ENCODE data around the gene PDE11A. TPM values are rescaled to one million over a fixed set of nuclear protein-coding genes. Genes with fewer than 3 reads are reported as not detected.

PDE11A gene
- total RNA-seq, 4 donors from 2014 or later = 0.37 to 1.2 (median 1.1) TPM; not detected in 1

DNA sequence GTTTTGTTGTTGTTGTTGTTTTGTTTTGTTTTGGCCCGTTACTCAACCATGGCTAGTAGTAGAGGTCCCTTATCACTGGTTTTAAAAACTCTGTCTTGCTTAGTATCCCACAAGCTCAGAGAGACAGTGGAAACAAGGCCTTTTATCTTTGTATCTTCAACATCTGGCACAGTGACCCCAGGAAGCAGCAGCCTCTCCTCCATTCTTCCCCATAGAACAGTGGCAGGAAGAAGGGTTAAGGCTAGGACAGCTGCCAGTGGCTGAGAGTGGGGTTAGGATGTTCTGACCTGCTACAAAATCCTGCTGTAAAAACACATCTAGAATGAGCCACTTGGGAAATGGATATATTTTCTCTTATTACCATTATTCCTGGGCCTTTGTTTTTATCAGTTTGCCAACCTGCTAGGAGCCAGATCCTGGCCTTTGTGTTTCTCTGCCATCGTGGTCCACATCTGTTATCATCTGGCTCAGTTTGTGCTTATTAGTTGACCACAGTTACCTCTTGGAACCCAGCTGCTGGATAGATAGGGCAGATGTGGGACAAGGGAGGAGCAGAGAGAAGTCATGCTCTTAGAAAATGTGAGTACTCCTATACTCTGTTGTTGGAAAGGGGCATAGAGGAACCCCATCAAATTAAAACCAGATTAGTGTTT, 433.2 kb downstream of the PDE11A start:
- TF ChIP-seq, protein P1, sequence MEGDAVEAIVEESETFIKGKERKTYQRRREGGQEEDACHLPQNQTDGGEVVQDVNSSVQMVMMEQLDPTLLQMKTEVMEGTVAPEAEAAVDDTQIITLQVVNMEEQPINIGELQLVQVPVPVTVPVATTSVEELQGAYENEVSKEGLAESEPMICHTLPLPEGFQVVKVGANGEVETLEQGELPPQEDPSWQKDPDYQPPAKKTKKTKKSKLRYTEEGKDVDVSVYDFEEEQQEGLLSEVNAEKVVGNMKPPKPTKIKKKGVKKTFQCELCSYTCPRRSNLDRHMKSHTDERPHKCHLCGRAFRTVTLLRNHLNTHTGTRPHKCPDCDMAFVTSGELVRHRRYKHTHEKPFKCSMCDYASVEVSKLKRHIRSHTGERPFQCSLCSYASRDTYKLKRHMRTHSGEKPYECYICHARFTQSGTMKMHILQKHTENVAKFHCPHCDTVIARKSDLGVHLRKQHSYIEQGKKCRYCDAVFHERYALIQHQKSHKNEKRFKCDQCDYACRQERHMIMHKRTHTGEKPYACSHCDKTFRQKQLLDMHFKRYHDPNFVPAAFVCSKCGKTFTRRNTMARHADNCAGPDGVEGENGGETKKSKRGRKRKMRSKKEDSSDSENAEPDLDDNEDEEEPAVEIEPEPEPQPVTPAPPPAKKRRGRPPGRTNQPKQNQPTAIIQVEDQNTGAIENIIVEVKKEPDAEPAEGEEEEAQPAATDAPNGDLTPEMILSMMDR (IDR thresholded peaks at IDR 0.05) = no peak
- TF ChIP-seq POLR2A (IDR thresholded peaks at IDR 0.05) (no peak), POLR2AphosphoS5 (IDR thresholded peaks at IDR 0.05) (no peak), EP300 (IDR thresholded peaks at IDR 0.05; ENCODE audit: low read depth) (no peak)
- no peaks in the 10 kb centered on the region for H3K4me1 ChIP-seq
- H3K36me3 ChIP-seq = no peaks in the 10 kb centered on the region
- intact Hi-C loops (cut with DNase I; ENCODE audit: low total_unique reads) (no loop called here), in situ Hi-C loops (cut with MboI; ENCODE audit: low pct_ligation_motif_present in 1 of 4, low pct_unique_long_range_greater_than_20kb in 1 of 4, low sequenced_read_pairs in 3 of 4) (no loop called here)
- H3K9me3 ChIP-seq = no peaks in the 10 kb centered on the region
- WGBS, 2 donors (ENCODE audit: low coverage in 1 of 2) = 33 to 80% methylated on average over 1 to 2 of the region's 2 CpGs
- no peak overlapping the region for H3K4me3 ChIP-seq
- no peaks in the 10 kb centered on the region for H3K27me3 ChIP-seq
- no peak for DNase-seq
- H3K27ac ChIP-seq = no peak overlapping the region

DNA sequence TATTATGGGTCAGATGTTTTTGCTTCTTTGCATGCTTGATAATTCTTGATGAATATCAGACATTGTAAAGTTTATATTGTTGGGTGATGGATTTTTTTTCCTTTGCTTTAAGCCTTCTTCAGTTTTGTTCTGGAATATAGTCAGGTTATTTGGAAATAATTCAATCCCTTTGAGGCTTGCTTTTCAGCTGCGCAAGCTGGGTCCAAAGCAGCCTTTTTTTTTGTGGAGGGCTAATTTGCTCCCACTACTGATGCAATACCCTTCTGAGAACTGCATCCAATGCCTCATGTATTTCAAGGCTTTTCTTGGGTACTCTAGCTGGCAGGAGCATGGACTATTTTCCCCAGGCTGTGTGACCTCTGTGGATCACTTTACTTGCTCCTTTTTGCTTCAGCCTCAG, 434.1 kb downstream of the PDE11A start:
- DNase-seq = no peak
- Histone ChIP-seq H3K27me3 (no peaks in the 10 kb centered on the region), H3K9me3 (no peaks in the 10 kb centered on the region), H3K27ac (no peak overlapping the region), H3K36me3 (no peaks in the 10 kb centered on the region), H3K4me1 (peaks cover 0 to 6% (median 0%) of the 10 kb centered on the region in 4 donors), H3K4me3 (no peak overlapping the region)
- WGBS, 2 donors (ENCODE audit: low coverage in 1 of 2) = 83 to 100% methylated on average over 1 of the region's 1 CpG
- in situ Hi-C loops (cut with MboI; ENCODE audit: low pct_ligation_motif_present in 1 of 4, low pct_unique_long_range_greater_than_20kb in 1 of 4, low sequenced_read_pairs in 3 of 4) (no loop called here), intact Hi-C loops (cut with DNase I; ENCODE audit: low total_unique reads) (no loop called here)
- TF ChIP-seq POLR2AphosphoS5 (IDR thresholded peaks at IDR 0.05) (no peak), POLR2A (IDR thresholded peaks at IDR 0.05) (no peak), EP300 (IDR thresholded peaks at IDR 0.05; ENCODE audit: low read depth) (no peak)
- TF ChIP-seq, protein P1 (IDR thresholded peaks at IDR 0.05) = no peak

DNA sequence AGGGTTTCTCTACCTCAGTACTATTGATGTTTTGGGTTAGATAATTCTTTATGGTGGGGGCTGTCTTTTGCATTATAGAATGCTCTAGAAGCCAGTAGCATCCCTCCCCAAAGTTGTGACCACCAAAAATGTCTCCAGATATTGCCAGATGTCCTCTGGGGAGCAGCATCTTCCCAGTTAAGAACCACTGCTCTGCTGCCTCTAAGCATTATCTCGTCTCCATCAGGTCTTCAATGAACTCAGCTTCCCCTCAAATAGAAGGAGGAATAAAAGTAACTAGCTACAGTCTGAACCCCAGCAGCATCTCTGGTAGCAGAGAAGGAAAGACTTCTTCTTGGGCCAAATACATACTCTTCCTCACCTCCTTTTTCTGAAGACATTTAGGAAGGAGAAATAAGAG, 435.9 kb downstream of the PDE11A start:
- intact Hi-C loops (cut with DNase I; ENCODE audit: low total_unique reads) (no loop called here), in situ Hi-C loops (cut with MboI; ENCODE audit: low pct_ligation_motif_present in 1 of 4, low pct_unique_long_range_greater_than_20kb in 1 of 4, low sequenced_read_pairs in 3 of 4) (no loop called here)

DNA sequence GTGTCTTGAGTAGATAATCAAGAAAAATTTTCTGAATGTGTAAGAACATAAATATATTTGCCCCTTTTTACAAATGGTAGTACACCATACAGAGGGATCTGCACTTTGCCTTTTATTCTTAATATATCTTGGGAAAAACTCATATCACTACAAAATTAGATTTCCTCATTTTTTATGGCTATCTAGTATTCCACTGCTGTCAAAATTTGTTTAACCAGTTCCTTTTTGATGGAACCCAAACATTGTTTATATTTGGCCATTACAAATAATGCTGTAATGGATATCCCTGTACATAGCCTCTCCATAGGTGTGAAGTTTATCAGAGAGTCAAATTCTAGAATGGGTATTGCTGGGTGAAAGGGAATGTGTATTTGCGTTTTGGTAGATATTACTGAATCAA, 436.9 kb downstream of the PDE11A start:
- intact Hi-C loops (cut with DNase I; ENCODE audit: low total_unique reads) = no loop called here
- Histone ChIP-seq H3K4me1 (peaks cover 0 to 8% (median 0%) of the 10 kb centered on the region in 4 donors), H3K4me3 (no peak overlapping the region), H3K9me3 (no peaks in the 10 kb centered on the region), H3K36me3 (no peaks in the 10 kb centered on the region), H3K27me3 (no peaks in the 10 kb centered on the region), H3K27ac (no peak overlapping the region)
- no peak for DNase-seq
- 2 to 45% methylated on average over 1 of the region's 1 CpG for WGBS, 2 donors (ENCODE audit: low coverage in 1 of 2)
- TF ChIP-seq, protein P1 (IDR thresholded peaks at IDR 0.05) = no peak
- no peak for TF ChIP-seq POLR2AphosphoS5 (IDR thresholded peaks at IDR 0.05)
- no peak for TF ChIP-seq EP300 (IDR thresholded peaks at IDR 0.05; ENCODE audit: low read depth)
- no peak for TF ChIP-seq POLR2A (IDR thresholded peaks at IDR 0.05)
- in situ Hi-C loops (cut with MboI; ENCODE audit: low pct_ligation_motif_present in 1 of 4, low pct_unique_long_range_greater_than_20kb in 1 of 4, low sequenced_read_pairs in 3 of 4) = no loop called here

More for the DNA sequence above, 435.9 kb downstream of the PDE11A start:
- Histone ChIP-seq H3K27me3 (no peaks in the 10 kb centered on the region), H3K4me3 (no peak overlapping the region), H3K4me1 (peaks cover 0 to 8% (median 0%) of the 10 kb centered on the region in 4 donors), H3K9me3 (no peaks in the 10 kb centered on the region), H3K27ac (no peak overlapping the region), H3K36me3 (no peaks in the 10 kb centered on the region)
- TF ChIP-seq POLR2A (IDR thresholded peaks at IDR 0.05) = no peak
- TF ChIP-seq, protein P1 (IDR thresholded peaks at IDR 0.05) = no peak
- DNase-seq = no peak
- 59% methylated on average over 1 of the region's 1 CpG; no CpG with 5 or more reads in 1 of the 2 donors for WGBS, 2 donors (ENCODE audit: low coverage in 1 of 2)

Measured in transverse colon (tissue), 4 donors.